NT2/D1 (cell line): ENCODE data around the gene HDAC7.

ENCODE experiments used
- SUZ12 ChIP-seq: IDR thresholded peaks from 2 replicates; pipeline ENCODE4 v1.6.1; 2011; ENCODE audit not compliant: insufficient read length, insufficient read depth; ENCODE audit errors: extremely low read depth
- YY1 ChIP-seq: IDR thresholded peaks from 2 replicates; pipeline ENCODE4 v1.6.1; 2011; ENCODE audit not compliant: insufficient read length, insufficient read depth

- TF ChIP-seq YY1, result no peak
- TF ChIP-seq SUZ12, result no peak
These were observed 26.7 kb upstream of the HDAC7 start for GRCh38 chr12:47846294-47846996.
